ENCODE measurements around the gene JMJD4.

DNA sequence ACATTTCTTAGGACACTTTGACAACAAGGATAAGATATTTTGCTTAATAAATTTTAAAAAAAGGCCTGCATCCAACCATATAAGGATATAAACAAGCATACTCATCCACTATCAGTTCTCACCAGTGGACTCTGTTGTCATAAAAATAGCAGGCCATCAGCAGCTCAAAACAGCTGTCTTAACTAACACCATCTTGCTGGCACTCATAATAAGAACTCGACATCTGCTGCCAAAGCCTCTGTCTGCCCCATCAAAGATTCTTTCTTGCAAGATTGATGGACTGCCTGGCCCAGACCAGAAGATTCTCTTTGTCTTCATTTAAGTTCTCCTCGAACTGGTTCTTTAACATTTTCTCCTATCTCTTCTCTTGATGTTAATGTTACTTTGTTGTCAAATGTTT is 10.1 kb downstream of the JMJD4 start:
- TF ChIP-seq, protein P1, sequence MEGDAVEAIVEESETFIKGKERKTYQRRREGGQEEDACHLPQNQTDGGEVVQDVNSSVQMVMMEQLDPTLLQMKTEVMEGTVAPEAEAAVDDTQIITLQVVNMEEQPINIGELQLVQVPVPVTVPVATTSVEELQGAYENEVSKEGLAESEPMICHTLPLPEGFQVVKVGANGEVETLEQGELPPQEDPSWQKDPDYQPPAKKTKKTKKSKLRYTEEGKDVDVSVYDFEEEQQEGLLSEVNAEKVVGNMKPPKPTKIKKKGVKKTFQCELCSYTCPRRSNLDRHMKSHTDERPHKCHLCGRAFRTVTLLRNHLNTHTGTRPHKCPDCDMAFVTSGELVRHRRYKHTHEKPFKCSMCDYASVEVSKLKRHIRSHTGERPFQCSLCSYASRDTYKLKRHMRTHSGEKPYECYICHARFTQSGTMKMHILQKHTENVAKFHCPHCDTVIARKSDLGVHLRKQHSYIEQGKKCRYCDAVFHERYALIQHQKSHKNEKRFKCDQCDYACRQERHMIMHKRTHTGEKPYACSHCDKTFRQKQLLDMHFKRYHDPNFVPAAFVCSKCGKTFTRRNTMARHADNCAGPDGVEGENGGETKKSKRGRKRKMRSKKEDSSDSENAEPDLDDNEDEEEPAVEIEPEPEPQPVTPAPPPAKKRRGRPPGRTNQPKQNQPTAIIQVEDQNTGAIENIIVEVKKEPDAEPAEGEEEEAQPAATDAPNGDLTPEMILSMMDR (IDR thresholded peaks at IDR 0.05; ENCODE audit: borderline replicate concordance, extremely low read depth, low read length, poor library complexity, severe bottlenecking), result no peak
- TF ChIP-seq EZH2 (IDR thresholded peaks at IDR 0.05; ENCODE audit: borderline replicate concordance, low read depth, low read length, severe bottlenecking), result no peak

Measured in DND-41 (cell line).